ENCODE data around the gene MARK2.

GRCh38 chr11:63838150-63838677, 696 bp upstream of the MARK2 start:
- no peak for TF ChIP-seq POLR2A (IDR thresholded peaks at IDR 0.05)
- no peak for TF ChIP-seq CTCF (IDR thresholded peaks at IDR 0.05)

Measured in body of pancreas (tissue), 4 donors.